ENCODE data around the gene KDM5A. TPM values are rescaled to one million over a fixed set of nuclear protein-coding genes. Genes with fewer than 3 reads are reported as not detected.

Gene KDM5A
- total RNA-seq, 4 donors from 2014 or later = 18.1 to 43.5 (median 25.5) TPM

DNA sequence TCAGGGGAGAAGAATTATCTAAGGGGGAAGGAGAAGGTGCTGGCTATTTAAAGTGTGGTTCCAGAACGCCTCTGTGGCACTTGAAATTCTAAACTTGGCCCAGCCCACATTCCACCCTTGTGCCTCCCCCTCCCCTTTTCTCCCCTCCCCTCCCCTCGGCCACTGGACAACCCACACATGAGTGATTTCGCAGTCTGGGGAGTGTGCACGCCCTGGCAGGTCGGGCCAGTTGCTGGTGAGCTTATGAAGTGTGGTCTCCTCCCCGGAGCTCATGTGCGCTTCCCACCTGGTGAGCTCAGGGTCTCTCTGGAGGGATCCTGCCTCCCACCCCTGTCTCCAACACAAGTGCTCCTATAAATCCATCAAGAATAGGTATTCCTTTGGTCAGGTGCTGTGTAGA, 126.3 kb downstream of the KDM5A start, which contains the start of gene SLC6A13:
Gene SLC6A13, minus strand, starts transcription at position 20 of the 400 bp plus-strand sequence. CDS start 2,784 bp downstream, outside the sequence.
- no peaks in the 10 kb centered on the region for H3K36me3 ChIP-seq
- in situ Hi-C loops (cut with MboI; ENCODE audit: low sequenced_read_pairs in 4 of 4) (no loop called here), intact Hi-C loops (cut with DNase I; ENCODE audit: low total_unique reads) (no loop called here)
- no peaks in the 10 kb centered on the region for H3K9me3 ChIP-seq
- no peaks in the 10 kb centered on the region for H3K4me1 ChIP-seq
- no peak for DNase-seq
- no peak within 1 kb of the TSS for H3K4me3 ChIP-seq
- ATAC-seq = no peak
- peaks cover 0 to 13% (median 0%) of the 10 kb centered on the region in 3 donors for H3K27me3 ChIP-seq
- no peak within 1 kb of the TSS for H3K27ac ChIP-seq
- no peak for TF ChIP-seq POLR2A (IDR thresholded peaks at IDR 0.05)
- TF ChIP-seq, protein P1, sequence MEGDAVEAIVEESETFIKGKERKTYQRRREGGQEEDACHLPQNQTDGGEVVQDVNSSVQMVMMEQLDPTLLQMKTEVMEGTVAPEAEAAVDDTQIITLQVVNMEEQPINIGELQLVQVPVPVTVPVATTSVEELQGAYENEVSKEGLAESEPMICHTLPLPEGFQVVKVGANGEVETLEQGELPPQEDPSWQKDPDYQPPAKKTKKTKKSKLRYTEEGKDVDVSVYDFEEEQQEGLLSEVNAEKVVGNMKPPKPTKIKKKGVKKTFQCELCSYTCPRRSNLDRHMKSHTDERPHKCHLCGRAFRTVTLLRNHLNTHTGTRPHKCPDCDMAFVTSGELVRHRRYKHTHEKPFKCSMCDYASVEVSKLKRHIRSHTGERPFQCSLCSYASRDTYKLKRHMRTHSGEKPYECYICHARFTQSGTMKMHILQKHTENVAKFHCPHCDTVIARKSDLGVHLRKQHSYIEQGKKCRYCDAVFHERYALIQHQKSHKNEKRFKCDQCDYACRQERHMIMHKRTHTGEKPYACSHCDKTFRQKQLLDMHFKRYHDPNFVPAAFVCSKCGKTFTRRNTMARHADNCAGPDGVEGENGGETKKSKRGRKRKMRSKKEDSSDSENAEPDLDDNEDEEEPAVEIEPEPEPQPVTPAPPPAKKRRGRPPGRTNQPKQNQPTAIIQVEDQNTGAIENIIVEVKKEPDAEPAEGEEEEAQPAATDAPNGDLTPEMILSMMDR (IDR thresholded peaks at IDR 0.05 in 4 of 5, conservative IDR thresholded peaks at IDR 0.05 in 1 of 5) = no peak

DNA sequence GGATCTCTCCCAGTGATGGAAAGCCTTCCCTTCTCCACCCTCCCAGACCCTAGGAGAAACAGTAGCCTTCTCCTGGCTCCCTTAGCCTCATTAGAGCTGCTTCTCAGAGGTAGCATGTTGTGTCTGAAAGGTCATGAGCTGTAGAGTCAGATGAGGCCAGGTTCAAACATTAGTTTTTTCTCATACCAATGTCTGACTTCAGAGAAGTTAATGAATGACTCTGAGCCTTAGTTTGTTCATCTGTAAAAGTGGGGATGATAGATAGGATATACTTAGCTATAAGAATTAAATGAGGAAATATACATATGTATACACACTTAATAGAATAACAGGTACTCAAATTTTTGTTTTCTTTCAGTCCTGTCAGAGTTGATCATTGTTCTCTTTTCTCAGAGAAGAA, 127.0 kb downstream of the KDM5A start:
- in situ Hi-C loops (cut with MboI; ENCODE audit: low sequenced_read_pairs in 4 of 4) (no loop called here), intact Hi-C loops (cut with DNase I; ENCODE audit: low total_unique reads) (no loop called here)
- Histone ChIP-seq H3K36me3 (no peaks in the 10 kb centered on the region), H3K27ac (no peak overlapping the region), H3K4me1 (no peaks in the 10 kb centered on the region), H3K4me3 (no peak overlapping the region), H3K27me3 (peaks cover 0 to 13% (median 0%) of the 10 kb centered on the region in 3 donors), H3K9me3 (no peaks in the 10 kb centered on the region)
- no peak for TF ChIP-seq POLR2A (IDR thresholded peaks at IDR 0.05)
- TF ChIP-seq, protein P1 (IDR thresholded peaks at IDR 0.05 in 4 of 5, conservative IDR thresholded peaks at IDR 0.05 in 1 of 5) = no peak
- ATAC-seq (no peak), DNase-seq (no peak)

DNA sequence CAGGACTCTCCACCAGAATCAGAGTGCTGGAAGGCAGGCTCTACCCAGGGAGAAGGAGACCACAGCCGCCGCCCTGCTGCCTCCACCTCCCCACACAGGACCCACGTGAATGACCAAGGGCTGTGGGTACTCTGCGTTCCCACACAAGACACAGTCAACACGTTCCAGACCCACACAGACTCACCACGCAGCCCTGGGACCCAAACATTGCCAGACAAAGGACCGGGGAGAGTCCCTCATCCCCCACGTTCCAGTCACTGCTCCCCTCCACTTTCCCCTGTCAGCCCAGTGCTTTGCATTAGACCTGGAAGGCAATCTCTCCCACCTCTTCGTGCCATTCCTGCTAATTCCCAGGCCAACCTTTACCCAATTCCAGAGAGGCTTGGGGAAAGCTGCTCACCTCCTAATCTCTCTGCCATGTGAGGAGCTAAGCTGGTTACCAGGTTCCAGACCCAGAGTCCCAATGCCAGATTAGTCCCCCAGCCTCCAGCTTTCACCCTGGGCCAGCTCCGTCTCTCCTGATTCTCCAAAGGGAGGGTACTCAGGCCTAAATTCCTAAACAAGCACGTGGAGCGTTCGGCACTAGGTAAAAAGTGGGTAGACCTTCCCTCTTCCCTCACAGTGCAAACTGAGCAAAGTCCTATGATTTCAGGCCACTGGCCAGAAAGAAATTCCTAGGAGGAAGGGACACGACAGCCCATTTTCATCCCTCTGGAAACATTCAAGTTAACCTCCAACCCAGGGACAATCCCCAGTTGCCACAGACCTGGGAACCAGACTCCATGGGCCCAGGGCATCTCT, 131.4 kb downstream of the KDM5A start:
- ATAC-seq (no peak), DNase-seq (no peak)
- H3K27me3 ChIP-seq = peaks cover 0 to 13% (median 0%) of the 10 kb centered on the region in 3 donors
- in situ Hi-C loops (cut with MboI; ENCODE audit: low sequenced_read_pairs in 4 of 4) (no loop called here), intact Hi-C loops (cut with DNase I; ENCODE audit: low total_unique reads) (no loop called here)
- no peaks in the 10 kb centered on the region for H3K36me3 ChIP-seq
- no peak for TF ChIP-seq POLR2A (IDR thresholded peaks at IDR 0.05)
- TF ChIP-seq, protein P1 (IDR thresholded peaks at IDR 0.05 in 4 of 5, conservative IDR thresholded peaks at IDR 0.05 in 1 of 5) = no peak
- H3K27ac ChIP-seq = no peak overlapping the region
- H3K4me1 ChIP-seq = no peaks in the 10 kb centered on the region
- H3K9me3 ChIP-seq = no peaks in the 10 kb centered on the region
- no peak overlapping the region for H3K4me3 ChIP-seq

DNA sequence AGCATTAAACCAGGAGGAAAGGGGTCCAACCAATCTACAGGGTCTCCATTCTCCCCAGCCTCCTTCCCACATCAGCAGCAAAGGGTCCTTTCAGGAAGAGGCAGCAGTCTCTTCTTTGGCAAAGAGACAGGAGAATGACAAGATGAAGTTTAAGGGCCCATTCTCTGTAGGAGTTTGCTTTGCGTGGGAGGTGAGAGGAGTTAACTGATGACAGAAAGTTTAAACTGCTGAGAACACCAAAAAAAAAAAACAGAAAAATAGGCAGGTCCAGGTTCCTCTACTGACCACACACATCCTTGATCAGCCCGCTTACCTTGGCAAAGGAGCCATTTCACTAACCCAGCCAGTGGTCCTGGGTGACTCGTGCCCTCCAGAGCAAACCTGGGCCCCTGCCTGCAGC, 132.2 kb downstream of the KDM5A start:
- DNase-seq = no peak
- Histone ChIP-seq H3K4me1 (no peaks in the 10 kb centered on the region), H3K9me3 (no peaks in the 10 kb centered on the region), H3K36me3 (no peaks in the 10 kb centered on the region), H3K4me3 (no peak overlapping the region), H3K27ac (no peak overlapping the region), H3K27me3 (peaks cover 0 to 13% (median 0%) of the 10 kb centered on the region in 3 donors)
- in situ Hi-C loops (cut with MboI; ENCODE audit: low sequenced_read_pairs in 4 of 4) = no loop called here
- TF ChIP-seq POLR2A (IDR thresholded peaks at IDR 0.05) = no peak
- TF ChIP-seq, protein P1 (IDR thresholded peaks at IDR 0.05 in 4 of 5, conservative IDR thresholded peaks at IDR 0.05 in 1 of 5) = no peak
- ATAC-seq = no peak
- intact Hi-C loops (cut with DNase I; ENCODE audit: low total_unique reads) = no loop called here
